GM23248 (cell line): ENCODE measurements around the gene IL4. TPM values are rescaled to one million over a fixed set of nuclear protein-coding genes. Genes with fewer than 3 reads are reported as not detected.

Source experiments
- DNase-seq: peaks from one replicate; pipeline ENCODE4 v3.0.0-alpha.2; 2015
- H2AFZ ChIP-seq: fragments of 200-600 bp; sonication (generic); 2 replicates; pipeline ENCODE4 v1.6.1; 2016; ENCODE audit warnings: antibody characterized with exemption
- H3F3A ChIP-seq: fragments of 200-600 bp; sonication (generic); 2 replicates; pipeline ENCODE4 v1.6.1; 2016; ENCODE audit warnings: mild to moderate bottlenecking, antibody characterized with exemption, mixed run types; ENCODE audit not compliant: insufficient read depth
- H3K27ac ChIP-seq: fragments of 200-600 bp; sonication (generic); 2 replicates; pipeline ENCODE4 v1.5.1; 2016; ENCODE audit warnings: mild to moderate bottlenecking
- H3K27me3 ChIP-seq: fragments of 200-600 bp; sonication (generic); replicated peaks from 2 replicates; pipeline ENCODE4 v1.6.1; 2016; ENCODE audit warnings: mild to moderate bottlenecking; ENCODE audit not compliant: insufficient read depth
- H3K36me3 ChIP-seq: fragments of 200-600 bp; sonication (generic); 2 replicates; pipeline ENCODE4 v1.6.1; 2016; ENCODE audit warnings: low read depth, mild to moderate bottlenecking
- H3K4me1 ChIP-seq: fragments of 200-600 bp; sonication (generic); 2 replicates; pipeline ENCODE4 v1.6.1; 2016; ENCODE audit warnings: mild to moderate bottlenecking; ENCODE audit not compliant: insufficient read depth
- H3K4me2 ChIP-seq: fragments of 200-600 bp; sonication (generic); one replicate; pipeline ENCODE4 v1.6.1; 2016; ENCODE audit warnings: mild to moderate bottlenecking; ENCODE audit not compliant: unreplicated experiment
- H3K4me3 ChIP-seq: fragments of 200-600 bp; sonication (generic); 2 replicates; pipeline ENCODE4 v1.5.1; 2016; ENCODE audit warnings: mild to moderate bottlenecking
- H3K79me2 ChIP-seq: fragments of 200-600 bp; sonication (generic); 2 replicates; pipeline ENCODE4 v1.6.1; 2016; ENCODE audit warnings: mild to moderate bottlenecking; ENCODE audit not compliant: insufficient read depth
- H3K9ac ChIP-seq: fragments of 200-600 bp; sonication (generic); 2 replicates; pipeline ENCODE4 v1.6.1; 2016; ENCODE audit warnings: mild to moderate bottlenecking
- H3K9me2 ChIP-seq: fragments of 200-600 bp; sonication (generic); 2 replicates; pipeline ENCODE4 v1.6.1; 2016; ENCODE audit warnings: mixed run types, mild to moderate bottlenecking, moderate library complexity; ENCODE audit not compliant: insufficient read depth
- H3K9me3 ChIP-seq: fragments of 200-600 bp; sonication (generic); one replicate; pipeline ENCODE4 v1.6.1; 2017; ENCODE audit warnings: low read depth
- H4K20me1 ChIP-seq: fragments of 200-600 bp; sonication (generic); 2 replicates; pipeline ENCODE4 v1.6.0; 2016; ENCODE audit not compliant: insufficient read depth
- EZH2 ChIP-seq: fragments of 200-600 bp; sonication (generic); IDR thresholded peaks from 2 replicates; pipeline ENCODE4 v1.6.1; 2018; ENCODE audit warnings: antibody characterized with exemption, mild to moderate bottlenecking; ENCODE audit not compliant: insufficient read depth, poor library complexity, severe bottlenecking
- EZH2phosphoT487 ChIP-seq: fragments of 200-600 bp; sonication (generic); IDR thresholded peaks from 2 replicates; pipeline ENCODE4 v1.6.1; 2018; ENCODE audit warnings: antibody characterized with exemption, moderate library complexity, mild to moderate bottlenecking, low read depth; ENCODE audit not compliant: insufficient read depth
- WGBS, 2 experiments: methylation state at CpG; one replicate each; pipeline ENCODE4 v1.1.6; 2015 to 2017; ENCODE audit warnings: low lambda C conversion rate in 2 of 2, low coverage in 1 of 2; ENCODE audit errors: missing lambda C conversion rate in 2 of 2; 5-methylcytosine and 5-hydroxymethylcytosine counted together
- in situ Hi-C: fragments of 300-500 bp; cut with MboI; formaldehyde crosslinking; loops from 2 replicates; pipeline ENCODE4 v1.15.0; 2020
- polyA plus RNA-seq: library from polyadenylated mRNA; unstranded; fragments of >200 nt; fragmentation: Nextera tagmentation; extraction: Ambion mirVana; gene quantifications from 2 replicates; pipeline ENCODE4 v1.2.1, GENCODE V29; 2016
- total RNA-seq: library from RNA; depleted of rRNA; stranded (reverse); fragments of >200 nt; shearing (Covaris generic); gene quantifications from 2 replicates; pipeline ENCODE4 v1.2.3, GENCODE V29; 2014

IL4 gene
- total and polyA plus RNA-seq, 2 experiments from 2014 or later, result 0.34 TPM; not detected in 1

- no peaks in the 10 kb centered on the region for H3K27me3 ChIP-seq
- no peaks in the 10 kb centered on the region for H3K9me2 ChIP-seq
- TF ChIP-seq EZH2 (no peak), EZH2phosphoT487 (no peak)
- peaks cover 37% of the 10 kb centered on the region for H3F3A ChIP-seq
- peak overlapping the region; percentile 5; the same call in 1 of the 2 replicates for H3K27ac ChIP-seq
- in situ Hi-C loops, result no loop called here
- peaks cover 31% of the 10 kb centered on the region for H3K4me1 ChIP-seq
- H3K9ac ChIP-seq, result no peak overlapping the region
- no peak overlapping the region for H2AFZ ChIP-seq
- H3K4me2 ChIP-seq, result peak overlapping the region; percentile 48
- H3K9me3 ChIP-seq, result no peaks in the 10 kb centered on the region
- no peaks in the 10 kb centered on the region for H3K79me2 ChIP-seq
- no peaks in the 10 kb centered on the region for H3K36me3 ChIP-seq
- peak; percentile 96 for DNase-seq
- H4K20me1 ChIP-seq, result no peaks in the 10 kb centered on the region
- WGBS, 2 experiments, result 10 to 11% methylated on average over 7 of the region's 7 CpGs
- no peak overlapping the region for H3K4me3 ChIP-seq
Observed at GRCh38 chr5:132677191-132677590, 3.4 kb downstream of the IL4 start.

GRCh38 chr5:132677682-132678400 is 4.1 kb downstream of the IL4 start:
- peak overlapping the region; percentile 48 for H3K4me2 ChIP-seq
- H4K20me1 ChIP-seq, result no peaks in the 10 kb centered on the region
- TF ChIP-seq EZH2phosphoT487 (no peak), EZH2 (no peak)
- H3F3A ChIP-seq, result peaks cover 37% of the 10 kb centered on the region
- no peak overlapping the region for H3K4me3 ChIP-seq
- H3K4me1 ChIP-seq, result peaks cover 31% of the 10 kb centered on the region
- 81 to 84% methylated on average over 15 of the region's 15 CpGs for WGBS, 2 experiments
- H2AFZ ChIP-seq, result no peak overlapping the region
- H3K9ac ChIP-seq, result no peak overlapping the region
- H3K36me3 ChIP-seq, result no peaks in the 10 kb centered on the region
- no peaks in the 10 kb centered on the region for H3K27me3 ChIP-seq
- no peak overlapping the region for H3K27ac ChIP-seq
- no peaks in the 10 kb centered on the region for H3K9me2 ChIP-seq
- no peak for DNase-seq
- in situ Hi-C loops, result no loop called here
- no peaks in the 10 kb centered on the region for H3K9me3 ChIP-seq
- no peaks in the 10 kb centered on the region for H3K79me2 ChIP-seq

DNA sequence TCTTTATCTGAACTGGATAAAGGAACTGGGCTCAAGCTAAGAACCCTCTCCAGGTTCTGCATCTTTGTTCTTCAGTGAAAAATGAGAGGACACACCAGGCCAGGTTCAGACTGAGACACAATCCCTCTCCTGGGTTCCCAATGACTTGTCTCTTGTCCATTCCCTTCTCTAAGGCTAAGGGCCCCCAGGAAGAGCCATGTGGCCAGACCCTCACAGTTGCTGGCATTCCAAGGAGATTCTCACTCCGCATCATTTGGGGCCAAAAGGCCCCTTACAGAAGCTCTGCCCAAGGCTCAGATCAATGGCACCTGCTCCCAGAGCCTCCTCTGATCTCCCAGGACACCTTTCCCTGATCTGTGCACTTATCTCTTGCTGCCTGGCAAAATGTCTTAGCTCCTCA is 4.9 kb downstream of the IL4 start:
- TF ChIP-seq EZH2phosphoT487 (no peak), EZH2 (no peak)
- 94 to 100% methylated on average over 1 of the region's 1 CpG for WGBS, 2 experiments

DNA sequence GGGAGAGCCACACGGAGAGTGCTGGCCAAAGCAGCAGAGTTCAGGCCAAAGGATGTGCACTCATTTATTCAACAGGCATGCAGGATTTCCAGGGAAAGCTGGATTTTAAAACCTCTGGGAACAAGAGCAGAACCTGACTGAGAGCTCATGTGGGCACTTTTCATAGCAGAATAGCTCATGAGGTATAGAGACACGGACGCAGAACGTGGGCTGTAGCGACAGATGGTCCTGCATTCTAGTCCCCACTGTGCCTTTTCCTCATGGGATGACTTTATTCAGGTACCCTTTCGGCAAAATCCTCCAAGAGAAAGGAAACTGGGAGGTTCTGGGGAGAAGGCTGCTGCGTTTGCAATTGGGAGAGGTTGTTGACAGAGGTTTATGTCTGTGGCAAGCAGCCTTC is 5.4 kb downstream of the IL4 start:
- Histone ChIP-seq H3K27me3 (no peaks in the 10 kb centered on the region), H3K4me3 (no peak overlapping the region), H3K4me1 (peaks cover 26% of the 10 kb centered on the region), H3K4me2 (no peak overlapping the region), H3K9me3 (no peaks in the 10 kb centered on the region), H3F3A (peaks cover 28% of the 10 kb centered on the region), H3K79me2 (no peaks in the 10 kb centered on the region), H3K36me3 (no peaks in the 10 kb centered on the region), H3K27ac (no peak overlapping the region), H3K9me2 (no peaks in the 10 kb centered on the region), H3K9ac (no peak overlapping the region), H2AFZ (no peak overlapping the region), H4K20me1 (no peaks in the 10 kb centered on the region)
- 87 to 90% methylated on average over 7 of the region's 7 CpGs for WGBS, 2 experiments
- no peak for TF ChIP-seq EZH2
- in situ Hi-C loops, result no loop called here
- DNase-seq, result no peak

More for the DNA sequence above, 4.9 kb downstream of the IL4 start:
- in situ Hi-C loops, result no loop called here
- Histone ChIP-seq H3F3A (peaks cover 33% of the 10 kb centered on the region), H3K27me3 (no peaks in the 10 kb centered on the region), H2AFZ (no peak overlapping the region), H3K9me3 (no peaks in the 10 kb centered on the region), H3K27ac (no peak overlapping the region), H3K9me2 (no peaks in the 10 kb centered on the region), H3K79me2 (no peaks in the 10 kb centered on the region), H3K4me1 (peaks cover 31% of the 10 kb centered on the region), H3K4me3 (no peak overlapping the region), H3K36me3 (no peaks in the 10 kb centered on the region), H4K20me1 (no peaks in the 10 kb centered on the region), H3K9ac (no peak overlapping the region), H3K4me2 (no peak overlapping the region)
- DNase-seq, result no peak
